ENCODE results near the gene RANBP9. TPM values are rescaled to one million over a fixed set of nuclear protein-coding genes. Genes with fewer than 3 reads are reported as not detected.

The RANBP9 gene
- total RNA-seq, 2 donors from 2014 or later, result 27.2 to 35.0 TPM

GRCh38 chr6:13666194-13667105, 45.2 kb downstream of the RANBP9 start:
- Histone ChIP-seq H3K4me3 (no peak overlapping the region), H3K9ac (ENCODE audit: low read depth in 2 of 2, low read length in 2 of 2) (no peak overlapping the region), H3K27me3 (no peaks in the 10 kb centered on the region), H3K36me3 (no peaks in the 10 kb centered on the region), H3K27ac (no peak overlapping the region), H3K4me1 (no peaks in the 10 kb centered on the region), H3K9me3 (no peaks in the 10 kb centered on the region)
- intact Hi-C loops (cut with DNase I), result no loop called here
- DNase-seq, result no peak
- no peak for TF ChIP-seq CTCF (IDR thresholded peaks at IDR 0.05)

GRCh38 chr6:13664703-13665352, 46.8 kb downstream of the RANBP9 start:
- H3K9me3 ChIP-seq, result no peaks in the 10 kb centered on the region
- H3K4me1 ChIP-seq, result no peaks in the 10 kb centered on the region
- no peak overlapping the region for H3K4me3 ChIP-seq
- H3K27ac ChIP-seq, result no peak overlapping the region
- intact Hi-C loops (cut with DNase I), result no loop called here
- H3K27me3 ChIP-seq, result no peaks in the 10 kb centered on the region
- no peaks in the 10 kb centered on the region for H3K36me3 ChIP-seq
- no peak for DNase-seq
- TF ChIP-seq CTCF (IDR thresholded peaks at IDR 0.05), result no peak
- H3K9ac ChIP-seq (ENCODE audit: low read depth in 2 of 2, low read length in 2 of 2), result no peak overlapping the region

- no peak for TF ChIP-seq CTCF (IDR thresholded peaks at IDR 0.05)
- no peaks in the 10 kb centered on the region for H3K36me3 ChIP-seq
- H3K27me3 ChIP-seq, result no peaks in the 10 kb centered on the region
- H3K4me1 ChIP-seq, result no peaks in the 10 kb centered on the region
- H3K27ac ChIP-seq, result no peak overlapping the region
- H3K9ac ChIP-seq (ENCODE audit: low read depth in 2 of 2, low read length in 2 of 2), result no peak overlapping the region
- intact Hi-C loops (cut with DNase I), result no loop called here
- no peak overlapping the region for H3K4me3 ChIP-seq
- no peaks in the 10 kb centered on the region for H3K9me3 ChIP-seq
- DNase-seq, result no peak
These were observed 47.6 kb downstream of the RANBP9 start for GRCh38 chr6:13663986-13664385.

GRCh38 chr6:13662651-13663334, 48.8 kb downstream of the RANBP9 start:
- Histone ChIP-seq H3K9me3 (no peaks in the 10 kb centered on the region), H3K4me3 (no peak overlapping the region), H3K9ac (ENCODE audit: low read depth in 2 of 2, low read length in 2 of 2) (no peak overlapping the region), H3K4me1 (no peaks in the 10 kb centered on the region), H3K27me3 (no peaks in the 10 kb centered on the region), H3K36me3 (no peaks in the 10 kb centered on the region), H3K27ac (no peak overlapping the region)
- no peak for DNase-seq
- TF ChIP-seq CTCF (IDR thresholded peaks at IDR 0.05), result no peak
- intact Hi-C loops (cut with DNase I), result no loop called here

GRCh38 chr6:13661647-13662046, 50.0 kb downstream of the RANBP9 start:
- TF ChIP-seq CTCF (IDR thresholded peaks at IDR 0.05), result no peak
- Histone ChIP-seq H3K4me3 (no peak overlapping the region), H3K27me3 (no peaks in the 10 kb centered on the region), H3K4me1 (no peaks in the 10 kb centered on the region), H3K27ac (no peak overlapping the region), H3K9me3 (no peaks in the 10 kb centered on the region), H3K36me3 (no peaks in the 10 kb centered on the region), H3K9ac (ENCODE audit: low read depth in 2 of 2, low read length in 2 of 2) (no peak overlapping the region)
- no peak for DNase-seq
- intact Hi-C loops (cut with DNase I), result no loop called here
